K562 (cell line): Measurements from ENCODE around the gene CEACAM20. TPM values are rescaled to one million over a fixed set of nuclear protein-coding genes. Genes with fewer than 3 reads are reported as not detected.
A peak's percentile ranks its signal among the peaks of the same experiment; 100 is the strongest.

Experiments
- ATAC-seq: fragments of 200-7000 bp; cut with Tn5 transposase; 3 replicates; pipeline ENCODE4 v1.9.1; 2020; ENCODE audit warnings: moderate library complexity
- BruUV-seq: library from RNA; stranded (reverse); fragments of 400-500 nt; replicated peaks from 2 replicates; lab custom pipeline; 2021; lab: Mats Ljungman, UMichigan
- CTCF ChIA-PET: fragments of 300-600 bp; formaldehyde crosslinking; extraction: SDS; loops from one replicate; lab custom pipeline; 2021; ENCODE audit warnings: low intra/inter-chr PET ratio; lab: Yijun Ruan, JAX
- POLR2A ChIA-PET: fragments of 300-600, 350-650 bp; sonication (Branson Sonifier 250); formaldehyde crosslinking; extraction: SDS; loops from one replicate; lab custom pipeline; 2021; ENCODE audit warnings: antibody characterized with exemption, inconsistent platforms; lab: Yijun Ruan, JAX
- DNase-seq, 4 experiments: peaks; one replicate each; pipeline versions ENCODE4 v3.0.0 to v3.0.0-alpha.2; 2011 to 2018; ENCODE audit warnings: low spot score in 3 of 4, mixed read lengths in 3 of 4; ENCODE audit errors: extremely low read depth in 1 of 4
- FAIRE-seq: peaks from 2 replicates; lab custom pipeline; 2011; peaks lifted over from hg19 to GRCh38; lab: Jason Lieb, UNC
- H2AFZ ChIP-seq: 2 replicates; pipeline ENCODE4 v1.6.0; 2011; ENCODE audit warnings: low read depth, low read length, control low read depth, inconsistent platforms
- H3K27ac ChIP-seq: fragments of 200-600 bp; 3 replicates; pipeline ENCODE4 v1.8.0; 2011; ENCODE audit warnings: low read depth, mild to moderate bottlenecking, control low read depth, inconsistent platforms, low read length, moderate library complexity, mixed read lengths; ENCODE audit errors: extremely low read depth
- H3K27me3 ChIP-seq, 2 experiments: fragments of 300-600 bp in 1 of 2; 2 replicates in 1 of 2; 3 replicates in 1 of 2; pipeline versions ENCODE4 v1.6.0 to v1.8.0; 2011; ENCODE audit warnings: inconsistent platforms in 2 of 2, low read length in 2 of 2, mild to moderate bottlenecking in 1 of 2, mixed read lengths in 1 of 2, moderate library complexity in 1 of 2; ENCODE audit not compliant: control insufficient read depth in 2 of 2, insufficient read depth in 2 of 2
- H3K36me3 ChIP-seq: fragments of 300-600 bp; 3 replicates; pipeline ENCODE4 v1.8.0; 2011; ENCODE audit warnings: mild to moderate bottlenecking, low read length, inconsistent platforms; ENCODE audit not compliant: control insufficient read depth, insufficient read depth
- H3K4me1 ChIP-seq, 2 experiments: fragments of 200-600 bp in 1 of 2; replicated peaks in 1 of 2; 2 replicates in 1 of 2; 3 replicates in 1 of 2; pipeline versions ENCODE4 v1.5.1 to v1.8.0; 2011; ENCODE audit warnings: inconsistent platforms in 2 of 2, low read length in 2 of 2, mild to moderate bottlenecking in 1 of 2, mixed read lengths in 1 of 2, moderate library complexity in 1 of 2; ENCODE audit not compliant: control insufficient read depth in 2 of 2, insufficient read depth in 2 of 2
- H3K4me2 ChIP-seq: 2 replicates; pipeline ENCODE4 v1.6.1; 2011; ENCODE audit warnings: low read length, control low read depth, inconsistent platforms, mixed read lengths; ENCODE audit not compliant: insufficient read depth
- H3K4me3 ChIP-seq: fragments of 200-600 bp; sonication (generic), shearing (Covaris generic); 2 replicates; pipeline ENCODE4 v1.5.1; 2016; ENCODE audit warnings: control low read depth, inconsistent platforms
- H3K79me2 ChIP-seq: fragments of 200-600 bp; 3 replicates; pipeline ENCODE4 v1.8.0; 2011; ENCODE audit warnings: low read length, inconsistent platforms; ENCODE audit not compliant: control insufficient read depth, insufficient read depth
- H3K9ac ChIP-seq, 2 experiments: 2 replicates each; pipeline versions ENCODE4 v1.6.0 to v1.6.1; 2011; ENCODE audit warnings: low read depth in 2 of 2, low read length in 2 of 2, control low read depth in 1 of 2, inconsistent platforms in 1 of 2, mild to moderate bottlenecking in 1 of 2, mixed read lengths in 1 of 2; ENCODE audit not compliant: insufficient read depth in 1 of 2
- H3K9me1 ChIP-seq: one replicate; pipeline ENCODE4 v1.6.0; 2011; ENCODE audit warnings: inconsistent platforms, mild to moderate bottlenecking, low read length, moderate library complexity; ENCODE audit not compliant: control insufficient read depth, insufficient read depth
- H3K9me3 ChIP-seq: replicated peaks from 2 replicates; pipeline ENCODE4 v1.5.1; 2011; ENCODE audit warnings: low read depth, low read length, inconsistent platforms; ENCODE audit not compliant: control insufficient read depth, insufficient read depth
- H4K20me1 ChIP-seq: replicated peaks from 2 replicates; pipeline ENCODE4 v1.6.1; 2011; ENCODE audit warnings: low read length, inconsistent platforms, mixed read lengths; ENCODE audit not compliant: control insufficient read depth, insufficient read depth
- AFF1 ChIP-seq, 2 experiments: fragments of 450-650 bp; IDR thresholded peaks; 2 replicates each; pipeline ENCODE4 v1.6.1; 2018; ENCODE audit warnings: mild to moderate bottlenecking in 2 of 2, low read depth in 1 of 2; ENCODE audit not compliant: partially characterized antibody in 2 of 2
- ATF1 ChIP-seq, 2 experiments: fragments of 450-650 bp in 1 of 2; IDR thresholded peaks; 2 replicates each; pipeline ENCODE4 v1.6.1; 2016; ENCODE audit warnings: missing compliant biosample characterization in 1 of 2, missing genetic modification characterization in 1 of 2
- BMI1 ChIP-seq: fragments of 150-350 bp; IDR thresholded peaks from 2 replicates; pipeline ENCODE4 v1.6.1; 2014; ENCODE audit warnings: low read length
- BRD4 ChIP-seq: fragments of 200-600 bp; sonication (generic); IDR thresholded peaks from 2 replicates; pipeline ENCODE4 v1.6.1; 2017; ENCODE audit warnings: inconsistent platforms
- CTCFL ChIP-seq: IDR thresholded peaks from 2 replicates; pipeline ENCODE4 v1.6.1; 2011; ENCODE audit warnings: borderline replicate concordance, low read depth, mild to moderate bottlenecking, moderate library complexity, low read length; ENCODE audit not compliant: insufficient read depth, poor library complexity, severe bottlenecking
- CXXC5 ChIP-seq: fragments of 250-450 bp; sonication (Bioruptor Pico); IDR thresholded peaks from 2 replicates; pipeline ENCODE4 v1.8.0; 2022; ENCODE audit warnings: inconsistent platforms, mild to moderate bottlenecking, moderate library complexity
- NFATC3 ChIP-seq: fragments of 450-650 bp; IDR thresholded peaks from 2 replicates; pipeline ENCODE4 v1.6.1; 2017; ENCODE audit warnings: mild to moderate bottlenecking
- ZBTB17 ChIP-seq: fragments of 450-650 bp; formaldehyde crosslinking; IDR thresholded peaks from 2 replicates; pipeline ENCODE4 v1.4.0; 2020; ENCODE audit warnings: mild to moderate bottlenecking
- ZNF24 ChIP-seq: fragments of 450-650 bp; IDR thresholded peaks from 2 replicates; pipeline ENCODE4 v1.6.1; 2016
- ZNF431 ChIP-seq: sonication (generic); formaldehyde crosslinking; IDR thresholded peaks from 2 replicates; pipeline ENCODE4 v1.8.0; 2022; ENCODE audit warnings: mild to moderate bottlenecking, missing genetic modification reagents
- ZNF592 ChIP-seq: fragments of 450-650 bp; IDR thresholded peaks from 2 replicates; pipeline ENCODE4 v1.6.1; 2017; ENCODE audit warnings: antibody characterized with exemption, mild to moderate bottlenecking
- ZNF77 ChIP-seq: fragments of 250-450 bp; sonication (Bioruptor Pico); IDR thresholded peaks from 2 replicates; pipeline ENCODE4 v1.5.0; 2020
- WGBS: fragments of 100-300 bp; shearing (Covaris generic); methylation state at CpG from one replicate; pipeline ENCODE4 v1.1.6; 2016; ENCODE audit warnings: low coverage, mixed read lengths; ENCODE audit not compliant: insufficient coverage; ENCODE audit errors: missing lambda C conversion rate; 5-methylcytosine and 5-hydroxymethylcytosine counted together
- in situ Hi-C: fragments of 300-500 bp; cut with MboI; formaldehyde crosslinking; loops from 4 replicates; pipeline ENCODE4 v1.15.0; 2018; ENCODE audit warnings: inconsistent platforms, mixed read lengths
- intact Hi-C: fragments of 100-400 bp; cut with micrococcal nuclease; formaldehyde crosslinking; loops from 2 replicates; pipeline ENCODE4 v1.14.2; 2022
- polyA plus RNA-seq, 8 experiments: library from polyadenylated mRNA; depleted of rRNA in 4 of 8; stranded (reverse) in 5 of 8; unstranded in 3 of 8; fragments of >200 nt; fragmentation: Nextera tagmentation in 2 of 8; fragmentation: Illumina TruSeq in 1 of 8; extraction: Ambion mirVana in 2 of 8; extraction: Trizol in 1 of 8; gene quantifications; 2 replicates each; pipeline versions ENCODE4 v1.2.1 to v1.2.3, GENCODE V29; 2011 to 2014; ENCODE audit warnings: inconsistent platforms in 1 of 8, missing spikeins in 1 of 8
- total RNA-seq, 7 experiments: library from RNA; depleted of rRNA in 6 of 7; stranded (reverse); fragments of >200 nt in 6 of 7; fragmentation: Illumina TruSeq in 2 of 7; extraction: Trizol in 2 of 7; gene quantifications; 2 replicates each; pipeline versions ENCODE4 v1.2.1 to v1.2.3, GENCODE V29; 2011 to 2021; ENCODE audit warnings: low replicate concordance in 1 of 7

CEACAM20 gene
- total and polyA plus RNA-seq, 9 of the 15 experiments (the other 6 are each of a cell fraction or from before 2014, with no cell fraction given) = not detected

GRCh38 chr19:44566984-44567383 is 37.5 kb upstream of the CEACAM20 start:
- ATAC-seq (no peak), FAIRE-seq (no peak), DNase-seq (no peak)
- CTCF ChIA-PET = interaction anchor here (0.7 kb wide), 1 partner anchor 90 kb away, joined by 3 read pairs; no protein-coding TSS in a partner anchor
- BruUV-seq = no TSS peak
- intact Hi-C loops = loop anchor here (1.0 kb wide), 1 partner anchor 15 kb away; no protein-coding TSS in a partner anchor
- H3K27me3 ChIP-seq = no peaks in the 10 kb centered on the region
- in situ Hi-C loops = no loop called here
- H3K4me2 ChIP-seq = no peak overlapping the region
- POLR2A ChIA-PET = no interaction called here
- H2AFZ ChIP-seq = no peak overlapping the region
- 6% methylated on average over 5 of the region's 5 CpGs for WGBS
- H3K4me1 ChIP-seq = peaks cover 7 to 8% of the 10 kb centered on the region in 2 experiments; a peak in 4 of 5 replicates
- no peak overlapping the region for H3K9ac ChIP-seq
- H3K9me3 ChIP-seq = no peaks in the 10 kb centered on the region
- H4K20me1 ChIP-seq = no peaks in the 10 kb centered on the region
- no peaks in the 10 kb centered on the region for H3K79me2 ChIP-seq
- no peak overlapping the region for H3K4me3 ChIP-seq
- no peaks in the 10 kb centered on the region for H3K9me1 ChIP-seq
- H3K36me3 ChIP-seq = no peaks in the 10 kb centered on the region
- H3K27ac ChIP-seq = no peak overlapping the region
- no peak for TF ChIP-seq CTCFL
- TF ChIP-seq BMI1 = no peak
- no peak for TF ChIP-seq ZNF592
- TF ChIP-seq ZNF24 = peak; percentile 85
- TF ChIP-seq NFATC3 = no peak
- no peak for TF ChIP-seq ZBTB17 (CRISPR knock-in tag)
- TF ChIP-seq ATF1 (CRISPR knock-in tag; IDR thresholded peaks at IDR 0.05) = no peak
- no peak for TF ChIP-seq ATF1 (tag; IDR thresholded peaks at IDR 0.05)
- no peak for TF ChIP-seq BRD4
- no peak for TF ChIP-seq AFF1 (IDR thresholded peaks at IDR 0.05; ENCODE audit: low read depth in 1 of 2, partially characterized antibody in 2 of 2)
- TF ChIP-seq CXXC5 (CRISPR knock-in tag) = no peak
- no peak for TF ChIP-seq ZNF77 (CRISPR knock-in tag)
- TF ChIP-seq ZNF431 (CRISPR knock-in tag) = no peak
